Nephron progenitor cell (in vitro differentiated cells): Measurements from ENCODE around the gene FSIP1.

Source experiments
- DNase-seq: peaks from one replicate; pipeline ENCODE4 v3.0.0; 2021
- H3K27ac Mint-ChIP-seq: 2 replicates; pipeline ENCODE4 v1.8.0; 2021; ENCODE audit warnings: mild to moderate bottlenecking, moderate library complexity, mixed read lengths
- H3K27me3 Mint-ChIP-seq: 2 replicates; pipeline ENCODE4 v1.8.0; 2021; ENCODE audit warnings: mild to moderate bottlenecking, low read depth, mixed read lengths; ENCODE audit not compliant: poor library complexity
- H3K36me3 Mint-ChIP-seq: 2 replicates; pipeline ENCODE4 v1.8.0; 2021; ENCODE audit warnings: low read depth, mixed read lengths
- H3K4me1 Mint-ChIP-seq: 2 replicates; pipeline ENCODE4 v1.8.0; 2021; ENCODE audit warnings: mixed read lengths
- H3K4me3 Mint-ChIP-seq: 2 replicates; pipeline ENCODE4 v1.8.0; 2021; ENCODE audit warnings: mild to moderate bottlenecking, moderate library complexity, mixed read lengths
- H3K9me3 Mint-ChIP-seq: 2 replicates; pipeline ENCODE4 v1.8.0; 2021; ENCODE audit warnings: mild to moderate bottlenecking, moderate library complexity, mixed read lengths
- CTCF ChIP-seq: fragments of 200-600 bp; sonication (generic); IDR thresholded peaks from 2 replicates; pipeline ENCODE4 v1.5.0; 2021; ENCODE audit warnings: antibody characterized with exemption

Gene FSIP1

DNA sequence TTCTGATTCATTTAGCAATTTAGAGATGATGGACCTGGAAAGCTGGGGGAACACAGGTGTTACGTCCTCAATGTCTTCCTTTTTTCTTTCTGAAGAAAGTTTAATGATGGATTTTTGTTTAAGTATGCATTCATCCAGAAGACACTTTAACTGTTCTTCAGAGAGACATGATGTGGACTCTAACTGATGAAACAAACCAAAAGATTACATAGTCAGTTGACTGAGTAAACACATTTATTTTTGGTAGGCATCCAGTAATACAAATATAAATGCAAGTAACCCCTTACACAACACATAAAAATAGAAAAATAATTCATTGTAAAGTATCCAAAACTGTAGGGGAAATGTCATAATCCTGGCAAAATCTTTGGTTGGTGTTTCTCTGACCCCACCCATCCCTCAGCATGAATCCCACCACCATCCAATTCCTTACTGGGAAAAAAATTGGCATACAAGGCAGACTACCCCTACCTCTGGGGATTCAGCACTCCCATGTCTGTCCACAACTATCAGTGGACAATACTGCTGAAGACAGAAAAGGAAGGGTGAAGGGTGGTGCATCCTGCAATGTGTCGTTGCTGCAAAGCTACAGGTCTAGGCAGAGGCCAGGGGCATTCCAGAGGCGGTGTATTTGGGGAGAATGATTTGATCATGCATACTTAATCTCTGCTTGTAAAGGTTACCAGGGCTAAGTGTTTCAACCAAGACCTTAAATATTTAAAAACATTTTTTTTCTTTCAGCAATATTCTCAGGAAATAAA, 164.4 kb downstream of the FSIP1 start:
- no peaks in the 10 kb centered on the region for H3K36me3 Mint-ChIP-seq
- DNase-seq, result no peak
- peaks cover 26% of the 10 kb centered on the region for H3K9me3 Mint-ChIP-seq
- no peaks in the 10 kb centered on the region for H3K27me3 Mint-ChIP-seq
- H3K27ac Mint-ChIP-seq, result no peak overlapping the region
- H3K4me1 Mint-ChIP-seq, result no peaks in the 10 kb centered on the region
- H3K4me3 Mint-ChIP-seq, result no peak overlapping the region
- no peak for TF ChIP-seq CTCF

DNA sequence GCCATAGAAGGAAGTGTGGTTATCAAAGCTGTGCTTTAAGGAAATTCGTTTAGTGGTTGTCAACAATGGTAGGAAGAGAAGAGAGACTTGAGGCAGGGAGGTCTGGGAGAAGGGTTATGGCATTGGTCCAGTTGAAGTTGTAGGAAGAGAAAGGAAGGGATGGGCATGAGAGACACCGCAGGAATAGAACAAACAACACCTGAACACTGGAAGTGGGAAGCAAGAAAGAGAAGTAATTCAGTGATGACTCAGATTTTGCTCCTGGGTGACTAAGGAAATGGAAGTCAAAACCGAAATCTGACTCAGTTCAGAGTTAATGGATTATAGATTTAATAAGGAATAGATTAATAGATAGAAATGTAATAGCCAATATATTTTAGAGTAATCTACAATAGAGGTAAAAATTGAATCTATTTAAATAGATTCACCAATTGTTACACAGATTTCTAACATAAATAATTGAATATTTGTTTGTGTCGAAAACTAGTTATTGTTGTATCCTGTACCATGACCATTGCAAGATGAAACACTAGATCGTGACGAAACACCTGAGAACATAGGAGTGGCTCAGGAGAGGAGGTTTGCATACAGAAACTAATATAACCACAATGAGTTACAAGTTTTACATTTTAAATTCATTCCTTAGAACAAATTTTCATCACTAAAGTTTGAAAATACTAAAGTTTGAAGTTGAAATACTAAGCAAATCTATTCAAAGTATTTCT, 165.7 kb downstream of the FSIP1 start:
- H3K27me3 Mint-ChIP-seq, result no peaks in the 10 kb centered on the region
- no peak for TF ChIP-seq CTCF
- no peak for DNase-seq
- H3K36me3 Mint-ChIP-seq, result no peaks in the 10 kb centered on the region
- peaks cover 32% of the 10 kb centered on the region for H3K9me3 Mint-ChIP-seq
- no peaks in the 10 kb centered on the region for H3K4me1 Mint-ChIP-seq
- no peak overlapping the region for H3K27ac Mint-ChIP-seq
- no peak overlapping the region for H3K4me3 Mint-ChIP-seq

DNA sequence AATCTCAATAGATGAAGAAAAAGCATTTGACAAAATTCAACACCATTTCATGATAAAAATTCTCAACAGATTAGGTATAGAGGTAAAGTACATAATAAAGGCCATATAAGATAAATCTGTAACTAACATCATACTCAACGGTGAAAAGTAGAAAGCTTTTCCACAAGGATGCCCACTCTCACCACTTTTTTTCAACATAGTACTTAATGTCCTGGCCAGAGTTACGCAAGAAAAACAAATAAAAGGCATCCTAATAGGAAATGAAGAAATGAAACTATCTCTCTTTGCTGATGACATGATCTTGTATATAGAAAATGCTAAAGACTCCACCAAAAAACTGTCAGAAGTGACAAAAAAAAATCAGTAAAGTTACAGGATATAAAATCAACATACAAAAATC, 168.8 kb downstream of the FSIP1 start:
- no peaks in the 10 kb centered on the region for H3K4me1 Mint-ChIP-seq
- H3K27ac Mint-ChIP-seq, result no peak overlapping the region
- H3K36me3 Mint-ChIP-seq, result peaks cover 5% of the 10 kb centered on the region
- no peak for TF ChIP-seq CTCF
- peaks cover 50% of the 10 kb centered on the region for H3K9me3 Mint-ChIP-seq
- DNase-seq, result no peak
- peaks cover under 1% of the 10 kb centered on the region for H3K27me3 Mint-ChIP-seq
- no peak overlapping the region for H3K4me3 Mint-ChIP-seq

DNA sequence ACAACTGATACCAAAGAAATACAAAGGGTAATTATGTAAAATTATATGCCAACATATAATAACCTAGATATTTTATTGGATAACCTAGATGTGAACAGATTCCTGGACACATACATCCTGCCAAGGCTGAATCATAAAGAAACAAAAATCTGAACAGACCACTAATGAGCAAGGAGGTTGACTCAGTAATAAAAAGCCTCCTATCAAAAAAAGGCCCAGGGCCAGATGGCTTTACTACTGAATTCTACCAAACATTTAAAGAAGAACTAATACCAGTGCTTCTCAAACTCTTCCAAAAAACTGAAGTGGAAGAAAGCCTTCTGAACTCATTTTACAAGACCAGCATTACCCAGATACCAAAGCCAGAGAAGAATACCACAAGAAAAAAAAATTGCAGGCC, 169.4 kb downstream of the FSIP1 start:
- no peak for TF ChIP-seq CTCF
- Mint-ChIP-seq H3K4me1 (no peaks in the 10 kb centered on the region), H3K4me3 (no peak overlapping the region), H3K9me3 (peaks cover 53% of the 10 kb centered on the region), H3K27me3 (peaks cover 2% of the 10 kb centered on the region), H3K27ac (no peak overlapping the region), H3K36me3 (peaks cover 5% of the 10 kb centered on the region)
- no peak for DNase-seq

DNA sequence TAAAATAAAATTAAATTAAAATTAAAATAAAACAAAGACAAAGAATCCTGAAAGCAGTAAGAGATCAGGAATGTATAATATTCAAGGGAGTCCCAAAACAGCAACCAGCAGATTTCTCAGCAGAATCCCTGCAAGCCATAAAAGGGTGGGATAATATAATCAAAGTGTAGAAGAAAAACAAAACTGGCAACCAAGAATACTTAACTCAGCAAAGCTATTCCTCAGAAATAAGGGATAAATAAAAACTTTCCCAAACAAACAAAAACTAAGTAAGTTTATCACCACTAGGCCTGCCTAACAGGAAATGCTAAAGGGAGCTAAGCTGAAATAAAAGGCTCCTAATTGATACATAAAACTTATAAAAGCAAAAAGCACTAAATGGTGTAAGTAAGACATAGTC, 172.0 kb downstream of the FSIP1 start:
- no peak for TF ChIP-seq CTCF
- H3K4me3 Mint-ChIP-seq, result no peak overlapping the region
- DNase-seq, result no peak
- H3K4me1 Mint-ChIP-seq, result no peaks in the 10 kb centered on the region
- peaks cover 53% of the 10 kb centered on the region for H3K9me3 Mint-ChIP-seq
- H3K27me3 Mint-ChIP-seq, result peaks cover 5% of the 10 kb centered on the region
- peaks cover 5% of the 10 kb centered on the region for H3K36me3 Mint-ChIP-seq
- H3K27ac Mint-ChIP-seq, result no peak overlapping the region
